Hepatic stellate cell (primary cell): ENCODE data around the gene TEP1.
"Not testable (repeated sequence)": the region's sequence is repeated elsewhere in the genome, so short reads cannot be mapped to it uniquely, and the experiment has no call there.

Source experiments
- DNase-seq: peaks from one replicate; pipeline ENCODE4 v3.0.0; 2011; ENCODE audit warnings: low spot score

The TEP1 gene

GRCh38 chr14:20386276-20386855 lies 26.9 kb downstream of the TEP1 start:
- no peak for DNase-seq

DNA sequence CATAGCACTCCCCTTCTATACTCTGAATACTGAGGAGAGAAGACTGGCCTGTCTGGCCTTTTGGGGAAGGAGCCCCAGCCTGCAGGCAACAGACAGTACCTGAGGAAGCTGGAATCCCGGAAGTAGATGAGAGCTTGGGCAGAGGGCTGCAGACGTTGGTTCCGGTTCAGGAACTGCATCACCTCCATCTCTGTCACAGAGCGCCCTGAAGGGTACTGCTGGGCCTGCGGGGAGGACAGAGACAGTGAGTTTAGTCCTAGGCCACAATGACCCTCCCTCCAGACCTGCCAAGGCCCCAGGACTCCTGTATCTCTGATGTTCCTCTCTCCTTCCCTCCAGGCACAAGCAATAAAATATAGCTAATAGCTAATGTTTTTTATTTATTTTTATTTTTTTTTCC lies 28.4 kb downstream of the TEP1 start:
- no peak for DNase-seq

GRCh38 chr14:20384321-20384720 lies 29.0 kb downstream of the TEP1 start:
- no peak for DNase-seq

DNA sequence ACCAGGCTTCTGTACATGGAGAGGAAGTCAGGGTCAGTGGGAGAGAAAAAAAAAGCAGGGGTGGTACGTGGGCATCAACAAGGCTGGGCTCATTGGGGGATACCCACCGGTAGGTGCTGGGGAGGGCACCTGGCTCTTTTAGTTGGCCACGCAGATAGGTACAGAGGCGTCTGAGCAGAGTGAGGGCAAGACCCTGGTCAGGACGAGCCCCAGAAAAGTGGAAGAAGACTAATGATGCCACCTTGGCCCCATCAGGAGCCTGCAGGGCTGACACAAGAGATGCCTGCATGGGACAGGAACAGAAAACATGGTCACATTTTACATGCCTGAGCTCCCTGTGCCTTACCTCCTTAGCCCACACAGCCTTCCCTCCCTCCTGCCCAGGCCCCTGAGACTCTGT lies 29.7 kb downstream of the TEP1 start:
- DNase-seq: no peak

DNA sequence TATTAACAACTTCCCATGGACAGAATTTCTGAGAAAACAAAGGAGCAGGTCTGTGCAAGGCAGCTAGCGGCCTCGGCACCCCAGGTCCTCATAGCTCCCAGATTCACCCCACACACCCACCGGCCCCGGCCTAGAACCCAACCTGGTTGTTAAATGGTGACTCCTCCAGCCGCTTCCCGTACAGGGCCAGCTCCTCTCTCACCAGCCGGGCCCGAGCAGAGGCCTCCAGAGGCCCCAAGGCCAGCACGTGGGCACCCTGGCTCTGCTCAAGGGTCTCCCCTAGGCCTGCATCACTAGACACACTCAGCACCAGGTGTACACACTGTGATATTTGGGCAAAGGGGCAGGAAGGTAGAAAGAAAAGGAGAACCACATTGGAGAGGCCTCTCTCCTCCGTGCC lies 30.3 kb downstream of the TEP1 start:
- no peak for DNase-seq

DNA sequence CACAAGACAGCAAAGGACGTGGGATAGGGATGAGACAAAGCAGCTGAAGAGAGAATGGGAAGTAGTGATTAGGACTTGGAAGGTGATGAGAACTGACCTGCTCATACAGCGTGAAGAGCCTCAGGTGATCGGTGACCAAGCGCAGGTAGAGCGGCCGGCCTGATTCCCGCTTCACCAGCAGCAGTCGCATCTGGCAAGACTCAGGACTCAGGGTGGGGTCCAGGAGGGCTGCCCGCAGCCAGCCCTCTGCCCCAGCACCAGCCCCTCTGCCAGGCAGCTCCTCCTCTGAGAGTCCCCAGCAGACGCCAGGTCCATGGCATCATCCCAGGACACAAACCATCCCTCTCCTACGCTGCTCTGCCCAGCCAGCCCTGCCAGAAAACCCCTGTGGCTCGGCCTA lies 30.8 kb downstream of the TEP1 start:
- DNase-seq: no peak

DNA sequence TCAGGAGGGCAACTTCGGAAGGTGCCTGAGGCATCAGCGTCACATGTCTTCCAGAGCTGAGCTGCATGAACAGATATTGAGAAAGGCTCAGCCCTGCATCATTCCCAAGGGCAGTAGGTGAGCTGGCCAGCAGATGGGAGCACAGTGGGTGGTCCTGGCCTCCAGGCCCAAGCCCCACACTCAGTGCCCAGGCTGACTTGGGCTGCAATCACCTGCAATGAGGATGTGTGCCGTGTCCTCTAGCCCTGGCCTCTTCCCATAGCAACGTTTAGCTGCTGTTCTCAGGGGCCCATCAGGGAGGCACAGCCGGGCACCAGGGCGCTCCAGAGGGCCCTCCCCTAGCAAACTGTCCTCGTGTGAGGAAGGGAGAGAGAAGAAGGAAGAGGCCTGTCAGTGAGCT lies 32.0 kb downstream of the TEP1 start:
- no peak for DNase-seq

DNA sequence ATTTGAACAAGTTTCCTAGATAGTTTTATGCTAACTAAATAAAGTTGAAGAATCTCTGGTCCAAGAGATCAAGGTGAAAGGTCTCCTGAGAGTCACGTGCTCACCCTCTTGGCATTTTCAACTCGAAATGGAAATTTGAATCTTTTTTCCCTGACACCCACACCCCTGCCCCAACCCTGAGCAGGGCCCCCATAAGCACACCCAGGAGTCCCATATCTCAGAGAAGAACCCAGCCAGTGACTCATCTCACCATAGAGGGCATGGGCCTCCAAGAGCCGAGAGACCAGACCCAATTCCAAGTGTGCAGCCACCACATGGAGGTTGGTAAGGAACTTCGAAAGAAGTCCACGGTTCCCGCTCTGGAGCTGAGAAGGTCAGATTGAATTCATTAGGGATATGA lies 32.6 kb downstream of the TEP1 start:
- no peak for DNase-seq

DNA sequence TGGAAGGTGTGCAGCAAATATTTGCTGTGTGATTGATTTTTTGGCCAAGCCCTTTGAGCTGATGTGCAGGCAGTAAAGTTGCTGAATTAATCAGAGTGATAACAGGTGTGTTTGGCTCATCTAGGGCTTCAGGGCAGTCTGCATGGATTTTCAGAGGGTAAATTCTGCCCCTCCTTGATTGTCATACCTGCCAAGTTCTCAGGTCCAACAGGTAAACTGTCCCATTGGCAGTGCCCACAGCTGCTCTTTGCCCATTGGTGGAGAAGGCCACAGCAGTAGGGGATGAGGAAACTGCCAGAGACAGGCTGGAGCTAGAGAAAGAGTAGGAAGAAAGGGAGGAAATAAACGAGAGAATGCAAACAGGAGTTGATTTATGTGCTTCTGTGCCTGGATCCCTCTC lies 33.6 kb downstream of the TEP1 start:
- no peak for DNase-seq

- no peak for DNase-seq
Measured at GRCh38 chr14:20377171-20377570, 36.1 kb downstream of the TEP1 start.

DNA sequence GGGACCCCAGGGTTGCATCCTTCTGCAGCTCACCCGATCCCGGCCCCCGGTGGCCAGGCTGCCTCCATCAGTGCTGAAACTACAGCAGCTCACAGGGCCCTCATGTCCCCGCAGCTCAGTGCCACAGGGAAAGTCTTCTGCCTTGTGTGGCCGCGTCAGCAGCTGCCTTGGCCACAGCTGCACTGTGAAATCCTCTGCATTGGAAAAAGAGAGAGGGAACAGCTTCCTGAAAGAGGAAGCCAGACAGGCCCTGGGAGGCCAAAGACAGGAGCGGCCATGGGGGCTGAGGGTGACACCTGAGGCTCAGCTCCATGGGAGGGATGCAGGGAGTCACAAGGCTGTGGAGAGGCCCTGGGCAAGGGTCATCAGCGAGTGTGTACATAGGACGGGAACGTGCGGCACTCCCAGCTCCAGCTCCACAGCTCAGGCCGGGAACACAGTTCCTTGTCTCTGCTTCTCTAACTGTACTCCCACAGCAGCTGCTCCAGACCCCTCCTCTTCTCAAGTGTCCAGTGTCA lies 37.2 kb downstream of the TEP1 start:
- DNase-seq: no peak

- DNase-seq: no peak
Measured at GRCh38 chr14:20375471-20375870, 37.8 kb downstream of the TEP1 start.

DNA sequence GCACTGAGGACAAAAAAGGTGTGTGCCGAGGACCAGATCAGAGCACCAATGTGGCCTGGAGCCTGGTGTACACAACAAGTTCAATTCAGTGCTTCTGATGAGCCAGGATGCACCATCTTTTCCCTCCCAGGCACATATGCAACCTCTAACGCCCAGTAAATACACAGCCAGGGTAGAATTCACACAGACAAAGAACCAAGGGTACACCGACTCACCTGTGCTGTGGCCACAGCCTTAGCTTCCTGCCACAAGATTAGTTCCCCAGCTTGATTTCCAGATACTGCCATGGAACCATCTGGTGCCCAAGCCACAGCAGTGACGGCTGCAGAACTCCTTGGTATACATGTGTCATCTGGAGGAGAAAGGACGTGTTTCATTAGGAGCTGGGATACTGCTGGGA lies 40.5 kb downstream of the TEP1 start:
- no peak for DNase-seq

DNA sequence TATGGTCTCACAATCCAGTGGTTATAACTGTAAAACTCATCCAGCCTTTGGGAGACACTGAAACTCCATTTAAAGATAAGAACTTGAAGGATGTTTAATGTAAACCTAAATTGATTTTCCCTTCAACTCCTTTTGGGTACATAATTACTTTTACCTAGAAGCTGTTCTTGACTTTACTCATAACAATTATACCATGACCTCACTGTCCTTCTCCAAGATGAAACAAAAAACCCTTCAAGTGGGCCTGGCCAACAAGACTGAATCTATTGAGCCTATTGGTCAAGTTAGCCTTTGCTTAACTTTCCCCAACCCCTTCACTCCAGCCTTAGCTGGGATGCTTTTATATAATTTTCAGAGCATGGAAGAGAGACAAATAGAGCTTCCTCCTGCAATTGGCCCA lies 47.4 kb downstream of the TEP1 start:
- no peak for DNase-seq

DNA sequence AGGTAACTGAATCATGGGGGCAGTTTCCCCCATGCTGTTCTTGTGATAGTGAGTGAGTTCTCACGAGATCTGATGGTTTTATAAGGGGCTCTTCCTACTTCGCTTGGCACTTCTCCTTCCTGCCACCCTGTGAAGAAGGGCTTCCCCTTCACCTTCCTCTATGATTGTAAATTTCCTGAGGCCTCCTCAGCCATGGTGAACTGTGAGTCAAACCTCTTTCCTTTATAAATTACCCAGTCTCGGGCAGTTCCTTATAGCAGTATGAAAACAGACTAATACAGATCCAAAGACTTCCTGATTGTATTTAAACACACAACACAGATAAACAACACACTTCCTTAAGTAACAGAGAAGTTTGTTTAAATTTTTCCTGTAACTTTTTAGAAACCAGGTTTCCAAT lies 54.8 kb downstream of the TEP1 start:
- DNase-seq: not testable (repeated sequence)

DNA sequence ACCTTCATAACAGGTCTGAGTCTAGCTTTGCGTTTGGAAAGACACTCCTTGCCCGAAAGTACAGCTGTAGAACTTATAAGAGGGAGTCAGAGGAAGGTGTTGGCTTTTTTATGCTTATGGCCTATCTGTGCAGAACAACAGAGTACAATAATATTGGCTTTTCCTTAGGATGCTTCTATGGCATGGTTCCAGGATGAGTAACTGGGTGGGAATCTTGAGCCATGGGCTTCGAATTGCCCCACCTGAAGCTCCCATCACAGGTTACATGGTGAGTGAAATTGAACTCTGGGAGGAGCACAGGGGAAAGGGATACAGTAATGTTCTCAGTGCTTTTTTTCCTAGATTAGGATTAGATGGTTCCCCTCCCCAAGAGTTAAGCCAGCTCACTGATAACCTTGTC lies 56.9 kb downstream of the TEP1 start:
- DNase-seq: no peak

- DNase-seq: no peak
Measured at GRCh38 chr14:20350860-20351259, 62.4 kb downstream of the TEP1 start.

DNA sequence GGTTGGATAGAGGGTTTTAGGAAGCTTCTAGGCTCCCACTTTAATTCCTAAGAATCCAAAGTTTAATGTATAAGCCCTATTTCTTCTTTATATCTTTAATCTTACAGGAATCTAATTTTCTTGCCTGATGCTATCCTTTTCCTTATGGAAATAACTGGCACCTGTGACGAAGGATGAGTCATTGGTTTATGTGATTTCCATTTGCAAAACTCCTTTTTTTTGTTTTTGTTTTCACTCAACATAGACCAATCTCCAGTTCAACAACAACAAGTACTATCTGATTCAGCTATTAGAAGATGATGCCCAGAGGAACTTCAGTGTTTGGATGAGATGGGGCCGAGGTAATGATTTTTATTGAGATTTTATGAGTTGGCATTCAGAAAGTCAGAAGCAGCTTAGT lies 63.0 kb downstream of the TEP1 start:
- DNase-seq: no peak

DNA sequence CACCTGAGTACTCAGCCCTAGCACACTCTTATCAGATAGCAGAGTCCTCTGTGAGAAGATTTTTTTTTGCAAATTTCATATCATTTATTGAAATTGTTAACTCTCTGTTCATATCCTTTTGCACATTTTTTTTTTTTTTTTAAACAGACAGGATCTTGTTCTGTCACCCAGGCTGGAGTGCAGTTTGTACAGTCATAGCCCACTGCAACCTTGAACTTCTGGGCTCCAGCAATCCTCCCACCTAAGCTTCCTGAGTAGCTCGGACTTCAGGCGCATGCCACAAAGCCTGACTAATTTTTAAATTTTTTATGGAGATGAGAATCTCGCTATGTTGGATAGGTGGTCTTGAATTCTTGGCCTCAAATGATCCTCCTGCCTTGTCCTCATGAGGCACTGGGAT lies 65.6 kb downstream of the TEP1 start:
- DNase-seq: no peak

GRCh38 chr14:20346713-20347112 lies 66.6 kb downstream of the TEP1 start:
- no peak for DNase-seq

- no peak for DNase-seq
Measured at GRCh38 chr14:20345366-20345765, 67.9 kb downstream of the TEP1 start.

- no peak for DNase-seq
Measured at GRCh38 chr14:20343862-20344220, 69.5 kb downstream of the TEP1 start.

- DNase-seq: peak; percentile 93
Measured at GRCh38 chr14:20343092-20343861, 70.0 kb downstream of the TEP1 start, which contains the start of gene PARP2. Gene PARP2 (plus strand): TSS chr14:20343635. CDS start chr14:20343642, 7 bp downstream.

GRCh38 chr14:20341646-20342045 lies 71.7 kb downstream of the TEP1 start:
- DNase-seq: no peak
